Embryonic facial prominence (tissue), 1 donor: Measurements from ENCODE around the gene SLC25A5.
"Not testable (repeated sequence)": the region's sequence is repeated elsewhere in the genome, so short reads cannot be mapped to it uniquely, and the experiment has no call there.

Experiments
- DNase-seq: peaks from one replicate; pipeline ENCODE4 v3.0.0-alpha.2; 2016; ENCODE audit errors: extremely low spot score

The SLC25A5 gene

DNA sequence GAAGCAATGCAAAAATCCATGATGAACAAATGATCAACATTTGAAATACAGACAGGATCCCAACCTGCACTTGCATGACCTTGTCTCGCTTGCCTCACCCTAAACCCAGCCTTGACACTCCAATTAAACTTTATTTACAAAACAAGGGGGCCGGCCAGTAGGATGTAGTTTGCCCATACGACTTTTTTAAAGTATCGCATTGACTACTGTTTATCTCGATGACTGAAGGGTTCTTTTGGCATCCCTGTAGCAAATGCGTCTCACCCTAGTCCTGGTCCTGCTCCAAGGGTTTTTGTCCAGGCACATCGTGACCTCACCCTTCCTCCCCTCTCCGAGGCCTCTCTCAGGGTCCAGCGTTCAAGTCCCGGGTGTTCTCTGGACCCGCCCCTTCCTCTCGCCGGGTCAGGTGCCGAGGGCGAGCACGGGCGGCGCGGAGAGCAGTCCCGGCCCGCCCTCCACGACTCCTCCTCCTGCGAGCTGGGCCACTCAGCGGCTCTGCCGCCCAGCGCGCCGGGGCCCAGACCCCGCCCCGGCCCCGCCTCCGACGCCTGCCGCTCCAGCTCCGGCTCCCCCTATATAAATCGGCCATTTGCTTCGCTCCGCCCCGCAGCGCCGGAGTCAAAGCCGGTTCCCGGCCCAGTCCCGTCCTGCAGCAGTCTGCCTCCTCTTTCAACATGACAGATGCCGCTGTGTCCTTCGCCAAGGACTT is at the start of gene SLC25A5:
TSS of gene SLC25A5 (plus strand) at position 603 of the 709 bp plus-strand sequence. CDS start at position 675, 72 bp downstream.
- DNase-seq, result peak; percentile 44

DNA sequence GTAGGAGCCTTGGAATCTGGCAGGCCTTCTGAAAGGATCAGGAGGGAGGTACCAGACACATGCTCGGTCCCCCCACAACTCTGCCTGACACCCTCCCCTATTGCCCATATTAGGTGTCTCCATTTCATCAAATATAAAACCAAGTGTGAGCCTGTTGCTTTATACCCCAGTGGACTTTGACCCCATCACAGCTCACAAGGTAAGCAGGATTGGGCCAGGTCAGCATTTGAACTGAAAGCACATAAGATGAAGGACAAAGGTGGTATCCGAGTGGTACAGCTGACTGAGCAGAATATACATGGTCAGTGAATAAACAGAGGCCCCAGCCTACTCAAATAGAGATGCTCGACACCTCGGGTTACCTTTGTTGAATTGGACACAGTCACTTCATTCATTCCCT is 49.1 kb upstream of the SLC25A5 start:
- no peak for DNase-seq

DNA sequence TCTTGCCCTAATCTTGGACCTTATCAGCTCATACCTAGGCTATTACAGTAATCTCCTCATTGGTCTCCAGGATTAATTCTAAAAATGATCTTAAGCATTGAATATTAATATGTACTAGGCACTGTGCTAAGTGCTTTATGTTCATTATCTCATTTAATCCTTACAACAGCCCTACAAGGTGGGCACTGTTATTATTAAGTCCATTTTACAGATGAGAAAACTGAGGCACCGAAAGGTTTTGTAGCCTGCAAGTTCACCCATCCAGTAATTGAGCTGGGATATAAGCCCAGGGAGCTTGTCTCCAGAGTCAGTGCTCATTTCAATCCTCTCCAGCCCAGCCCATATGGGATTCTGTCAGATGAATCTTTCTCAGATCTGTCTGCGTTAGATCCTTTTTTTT is 48.3 kb upstream of the SLC25A5 start:
- DNase-seq, result no peak

DNA sequence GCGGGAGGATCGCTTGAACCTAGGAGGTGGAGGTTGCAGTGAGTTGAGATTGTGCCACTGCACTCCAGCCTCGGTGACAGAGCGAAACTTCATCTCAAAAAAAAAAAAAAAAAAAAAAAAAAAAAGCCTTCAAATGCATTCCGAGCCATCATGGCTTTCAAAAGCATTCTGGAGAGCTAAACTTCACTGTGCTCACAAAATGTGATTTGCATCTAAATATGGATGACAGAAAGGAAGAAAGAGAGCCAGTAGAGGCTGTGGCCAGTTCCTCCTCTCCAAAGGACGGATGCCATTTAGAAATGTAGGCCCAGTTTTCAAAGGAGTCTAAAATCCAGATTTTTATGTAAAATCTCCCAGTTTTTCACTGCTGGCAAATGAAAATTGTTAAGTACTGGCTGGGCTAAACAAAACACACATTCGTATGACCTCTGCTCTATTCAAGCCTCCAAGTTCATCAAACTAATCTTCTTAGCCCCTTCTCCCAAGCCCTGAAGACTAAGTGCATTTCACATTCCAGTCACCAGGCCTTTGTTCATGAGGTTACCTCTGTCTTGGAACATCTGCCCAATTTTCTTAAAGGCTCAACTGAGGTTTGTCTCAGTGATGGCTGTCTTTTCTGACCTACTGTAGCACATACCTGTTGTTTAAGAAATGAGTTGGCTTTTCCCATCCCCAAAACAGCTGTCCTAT is 47.1 kb upstream of the SLC25A5 start:
- DNase-seq, result no peak

DNA sequence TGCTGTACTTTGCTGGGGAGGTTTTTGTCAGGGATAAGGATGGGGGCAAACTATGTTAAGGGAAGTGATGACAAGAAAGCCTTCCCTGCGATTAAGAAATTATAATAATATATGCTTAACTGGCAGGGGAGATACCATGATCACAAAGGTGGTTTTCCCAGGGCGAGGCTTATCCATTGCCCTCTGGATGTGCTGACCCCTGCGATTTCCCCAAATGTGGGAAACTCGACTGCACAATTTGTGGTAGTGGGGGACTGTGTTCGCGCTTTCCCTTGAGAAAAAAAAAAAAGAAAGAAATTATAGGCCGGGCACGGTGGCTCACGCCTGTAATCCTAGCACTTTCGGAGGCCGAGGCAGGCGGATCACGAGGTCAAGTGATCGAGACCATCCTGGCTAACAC is 44.6 kb upstream of the SLC25A5 start:
- DNase-seq, result no peak

DNA sequence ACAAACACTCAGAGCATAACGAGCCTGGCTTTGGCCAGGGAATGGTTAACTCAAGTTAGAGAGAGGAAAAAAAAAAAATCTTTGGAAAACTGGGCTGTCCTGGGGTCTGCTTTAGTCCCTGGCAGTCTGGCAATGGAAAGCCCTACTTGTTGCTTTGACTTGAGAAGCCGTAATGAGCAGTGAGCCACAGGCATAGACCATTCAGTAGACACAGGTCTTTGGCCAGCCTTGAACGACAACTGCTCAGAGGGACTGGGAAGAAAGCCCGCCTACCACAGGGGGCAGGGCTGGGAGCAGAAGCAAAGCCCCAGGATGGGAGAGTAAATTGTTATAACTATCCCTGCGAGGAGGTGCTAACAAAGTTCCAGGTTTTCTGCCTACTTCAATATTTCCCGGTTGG is 43.2 kb upstream of the SLC25A5 start:
- DNase-seq, result no peak

DNA sequence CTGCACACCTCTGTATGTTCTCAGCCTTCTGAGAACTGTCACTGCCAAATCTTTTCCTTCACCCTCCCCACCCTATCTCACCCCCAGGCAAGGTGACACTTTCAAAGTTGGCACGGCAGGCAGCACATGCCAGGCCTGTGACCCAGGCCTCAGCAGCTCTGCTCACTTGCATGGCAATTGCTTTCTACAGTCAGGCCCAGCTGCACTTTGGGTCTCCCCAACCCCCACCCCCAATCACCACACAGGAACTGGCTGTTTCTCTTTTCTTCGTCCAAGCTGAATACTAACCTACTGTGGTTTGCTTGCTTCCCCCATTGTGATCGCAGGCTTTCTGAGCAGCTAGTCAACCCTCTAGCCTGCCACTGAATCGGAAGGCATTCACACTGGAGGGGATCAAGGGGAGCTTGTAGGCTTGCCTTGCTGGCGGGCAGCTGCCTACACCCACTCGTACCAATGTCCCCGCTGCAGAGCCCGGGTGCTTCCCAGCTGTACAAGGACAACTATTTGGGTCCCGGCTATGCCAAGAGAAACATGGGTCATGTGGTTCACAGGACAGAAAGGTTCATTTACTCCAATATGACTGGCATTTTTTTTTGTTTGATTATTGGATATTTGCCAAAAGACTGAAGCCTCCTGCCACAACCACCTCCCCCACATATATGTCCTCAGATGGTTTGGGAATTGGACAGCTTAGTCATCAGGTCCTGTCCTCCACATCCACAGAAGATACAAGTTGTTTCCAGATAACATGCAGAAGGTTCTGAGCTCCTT is 41.0 kb upstream of the SLC25A5 start:
- no peak for DNase-seq

DNA sequence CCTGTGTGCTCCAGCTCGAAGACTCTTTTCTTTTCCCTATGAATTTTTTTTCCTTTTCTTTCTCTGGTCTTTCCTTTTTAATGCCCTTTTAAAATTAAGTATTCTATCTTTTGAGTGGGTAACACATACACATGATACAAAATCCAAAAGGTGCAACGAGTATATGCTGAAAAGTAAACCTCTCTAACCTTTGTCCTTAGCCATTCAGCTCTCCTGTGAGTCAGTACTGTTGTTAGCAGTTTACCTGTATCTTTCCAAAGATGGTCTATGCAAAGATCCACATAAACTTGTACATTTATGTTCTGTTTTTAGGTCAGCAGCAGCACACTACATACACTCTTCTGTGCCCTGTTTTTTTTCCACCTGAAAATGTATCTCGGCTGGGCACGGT is 40.5 kb upstream of the SLC25A5 start:
- DNase-seq, result no peak

DNA sequence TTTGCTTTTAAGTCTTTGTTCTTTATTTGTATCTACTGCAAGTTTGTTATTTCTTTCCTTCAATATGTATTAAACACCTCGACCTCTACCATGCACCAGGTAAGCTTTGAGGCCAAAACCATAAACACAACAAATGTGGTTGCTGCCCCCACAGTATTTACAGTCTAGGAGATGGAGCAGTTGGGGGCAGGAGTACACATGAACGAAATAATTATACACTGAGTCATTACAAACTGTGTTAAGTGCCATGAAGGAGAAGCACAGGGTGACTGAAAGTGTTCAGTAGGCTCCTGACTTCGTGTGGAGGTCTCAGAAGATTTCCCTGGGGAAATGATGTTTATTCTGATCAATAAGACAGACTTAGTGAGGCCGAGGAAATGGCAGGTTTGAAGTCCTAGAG is 38.8 kb upstream of the SLC25A5 start:
- DNase-seq, result no peak

DNA sequence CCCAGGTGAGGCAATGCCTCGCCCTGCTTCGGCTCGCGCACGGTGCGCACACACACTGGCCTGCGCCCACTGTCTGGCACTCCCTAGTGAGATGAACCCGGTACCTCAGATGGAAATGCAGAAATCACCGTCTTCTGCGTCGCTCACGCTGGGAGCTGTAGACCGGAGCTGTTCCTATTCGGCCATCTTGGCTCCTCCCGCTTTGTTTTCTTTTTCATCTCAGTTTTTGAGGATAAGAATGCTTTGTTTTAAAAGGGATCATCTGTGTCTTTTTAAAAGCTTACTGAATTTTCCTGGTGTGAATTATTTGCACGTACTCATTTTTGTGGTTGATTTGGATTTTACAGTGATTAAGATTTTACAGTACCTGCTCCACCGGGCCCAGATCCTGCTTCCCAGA is 26.9 kb upstream of the SLC25A5 start:
- DNase-seq, result not testable (repeated sequence)

DNA sequence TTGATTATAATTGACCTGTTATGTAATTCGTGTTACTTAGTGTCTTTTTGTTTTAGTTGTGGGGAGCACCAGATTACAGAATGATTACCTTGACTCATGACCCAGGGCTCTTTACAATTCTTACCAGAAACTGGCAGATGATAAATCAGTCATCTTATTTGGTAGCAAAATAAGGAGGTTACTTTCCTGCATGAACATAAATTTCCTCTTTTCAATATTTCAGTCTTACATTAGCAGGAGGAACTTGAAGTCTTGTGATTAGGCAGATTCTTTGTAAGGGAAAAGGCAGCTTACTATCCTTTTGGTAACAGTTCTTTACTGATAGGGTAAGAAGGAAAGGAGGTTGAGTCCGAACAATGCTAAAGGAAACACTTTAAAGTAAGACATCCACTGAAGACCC is 26.0 kb upstream of the SLC25A5 start:
- DNase-seq, result no peak

DNA sequence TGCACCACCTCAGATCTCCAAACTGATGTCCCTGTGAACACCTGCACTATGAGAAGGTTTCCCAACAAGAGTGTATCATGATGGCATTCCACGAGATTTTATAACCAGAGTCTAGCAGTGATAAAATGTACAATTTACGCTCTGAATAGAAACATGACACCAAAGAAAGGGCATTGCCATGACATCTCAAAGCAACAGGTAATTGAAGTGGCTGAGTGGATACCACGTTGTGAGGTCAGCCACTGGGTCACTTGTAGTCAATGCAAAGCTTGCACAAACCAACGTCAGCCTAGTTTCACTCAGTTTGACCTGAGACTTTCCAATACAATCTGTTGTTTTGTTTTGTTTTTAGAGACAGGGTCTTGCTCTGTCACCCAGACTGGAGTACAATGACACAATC is 15.0 kb upstream of the SLC25A5 start:
- DNase-seq, result no peak

DNA sequence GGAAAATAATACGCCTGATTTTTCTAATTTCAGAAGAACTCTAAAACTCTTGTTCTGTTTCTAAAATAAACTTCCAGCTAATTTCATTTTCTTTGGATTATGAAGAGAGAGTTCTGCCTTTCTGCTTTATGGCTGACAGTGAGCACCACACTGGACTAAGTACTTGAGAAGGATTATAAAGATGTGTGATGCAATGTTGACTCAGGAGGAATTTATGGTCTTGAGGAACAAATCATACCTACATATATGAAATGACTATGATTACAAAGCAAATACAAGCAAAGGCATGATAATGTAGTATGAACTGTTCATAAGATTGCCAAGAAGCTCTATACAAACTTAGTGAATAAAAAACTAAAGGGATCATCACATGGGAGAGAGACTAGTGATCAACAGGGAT is 13.0 kb upstream of the SLC25A5 start:
- DNase-seq, result no peak

DNA sequence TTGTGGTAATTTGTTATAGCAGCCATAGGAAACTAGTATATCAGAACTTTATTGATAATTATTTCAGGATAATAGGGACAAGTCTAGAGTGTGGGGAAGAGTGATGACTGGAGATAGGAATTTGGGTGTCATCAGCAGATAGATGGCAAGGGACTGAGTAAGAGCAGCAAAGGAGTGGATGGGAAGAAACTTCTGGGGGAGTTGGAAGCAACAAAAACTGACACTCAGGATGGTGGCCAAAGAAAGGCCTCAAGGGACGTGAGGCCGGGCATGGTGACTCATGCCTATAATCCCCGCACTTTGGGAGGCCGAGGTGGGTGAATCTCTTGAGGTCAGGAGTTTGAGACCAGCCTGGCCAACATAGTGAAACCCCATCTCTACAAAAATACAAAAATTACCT is 9.1 kb upstream of the SLC25A5 start:
- DNase-seq, result no peak

DNA sequence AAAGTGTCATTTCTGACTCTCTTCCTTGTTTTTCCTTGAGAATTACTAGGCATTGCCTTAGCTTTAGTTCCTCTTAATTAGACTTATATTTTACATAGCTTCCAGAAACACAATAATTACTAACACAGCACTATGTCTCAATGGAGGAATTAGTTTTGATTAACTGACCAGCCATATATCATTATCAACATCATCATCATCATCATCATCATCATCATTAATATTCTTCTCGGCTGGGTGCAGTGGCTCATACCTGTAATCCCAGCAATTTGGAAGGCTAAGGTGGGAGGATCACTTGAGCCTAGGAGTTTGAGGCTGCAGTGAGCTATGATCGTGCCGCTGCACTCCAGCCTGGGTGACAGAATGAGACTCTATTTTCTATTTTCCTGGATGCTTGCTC is 2.7 kb upstream of the SLC25A5 start:
- DNase-seq, result no peak

DNA sequence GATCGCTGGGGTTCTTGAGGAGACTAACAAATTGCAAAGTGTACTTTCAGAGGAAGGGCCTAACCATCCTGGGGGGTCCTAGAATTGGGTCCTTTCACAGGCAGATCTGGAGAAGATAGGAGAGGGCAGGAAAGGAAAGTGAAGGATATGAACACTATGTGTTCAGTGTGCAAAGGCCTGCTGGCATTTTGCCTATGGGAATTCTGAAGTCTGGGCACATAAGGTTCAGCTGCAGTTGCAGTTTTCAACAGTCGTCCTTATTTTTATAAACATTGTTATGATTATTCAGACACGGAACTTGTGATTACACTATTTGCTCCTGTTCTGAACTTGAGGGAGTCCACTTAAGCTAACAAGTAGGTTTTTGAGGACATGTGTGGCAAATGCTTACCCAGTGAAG is 1.3 kb upstream of the SLC25A5 start:
- no peak for DNase-seq

DNA sequence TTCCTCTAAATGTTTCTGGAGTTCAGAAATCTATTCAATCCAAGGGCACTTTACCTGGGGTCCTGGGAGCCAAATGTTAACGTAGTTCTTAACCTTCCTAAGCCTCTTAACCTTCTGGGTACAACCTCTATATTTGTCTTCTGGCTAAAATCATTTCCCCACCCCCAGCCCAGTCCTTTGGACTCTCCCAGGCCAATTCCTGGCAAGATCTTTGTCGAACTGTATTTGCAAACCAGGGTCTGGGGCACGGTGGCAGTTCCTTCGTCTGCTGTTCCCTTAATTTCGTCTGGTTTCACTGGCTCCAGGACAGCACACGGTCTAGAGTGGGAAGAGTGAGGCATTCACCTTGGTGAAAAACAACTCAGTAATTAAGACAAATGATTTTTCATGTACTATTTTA is 811 bp upstream of the SLC25A5 start:
- DNase-seq, result no peak

DNA sequence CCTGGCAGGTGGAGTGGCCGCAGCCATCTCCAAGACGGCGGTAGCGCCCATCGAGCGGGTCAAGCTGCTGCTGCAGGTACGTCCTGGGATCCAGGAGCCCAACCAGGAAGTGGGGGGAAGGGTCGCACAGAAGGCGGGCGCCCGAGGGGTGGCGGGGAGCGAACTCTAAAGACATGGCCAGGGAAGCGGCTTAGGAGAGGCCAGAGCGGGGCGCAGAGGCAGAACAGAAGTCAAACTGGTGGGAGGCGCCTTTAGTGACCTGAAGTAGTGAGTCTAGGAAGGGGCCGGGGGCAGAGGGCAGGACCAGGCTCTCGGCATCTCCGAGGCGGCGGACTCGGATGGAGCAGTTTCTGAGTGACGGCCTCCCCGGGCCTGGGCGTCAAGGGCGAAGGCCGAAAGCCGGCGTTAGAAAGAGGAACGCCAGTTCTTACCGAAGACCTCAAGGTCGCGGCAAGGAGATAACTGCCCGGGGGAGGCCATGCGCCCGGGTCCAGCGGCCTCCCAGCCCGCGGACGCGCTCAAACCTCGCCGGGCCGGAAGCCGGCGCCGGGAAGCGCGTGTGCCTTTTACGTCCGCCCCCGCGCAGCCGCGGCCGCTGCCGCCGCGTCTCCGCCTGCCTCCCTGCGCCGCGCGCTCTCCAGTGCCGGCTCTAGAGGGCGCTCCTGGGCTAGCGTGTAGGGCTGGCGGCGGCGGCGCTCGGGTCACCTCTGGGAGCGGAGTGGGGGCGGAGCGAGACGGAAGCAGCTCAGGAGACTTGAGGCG is 488 bp downstream of the SLC25A5 start:
- peak; percentile 29 for DNase-seq

DNA sequence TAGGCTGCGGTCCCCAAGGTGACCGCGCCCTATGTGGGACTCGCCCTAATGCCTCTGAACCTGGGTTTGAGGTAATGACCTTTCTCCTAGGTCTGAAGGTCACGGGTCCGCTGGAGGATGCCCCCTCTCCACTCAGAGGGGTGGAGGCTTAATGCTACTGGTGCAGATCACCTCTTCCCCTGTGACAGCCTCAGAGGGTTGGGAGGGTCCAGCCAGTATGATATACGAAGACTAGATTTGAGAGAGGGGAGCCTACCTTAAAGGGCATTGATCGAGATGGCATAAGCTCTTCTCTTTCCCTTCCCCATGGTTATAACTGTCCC is 1.0 kb downstream of the SLC25A5 start:
- no peak for DNase-seq

DNA sequence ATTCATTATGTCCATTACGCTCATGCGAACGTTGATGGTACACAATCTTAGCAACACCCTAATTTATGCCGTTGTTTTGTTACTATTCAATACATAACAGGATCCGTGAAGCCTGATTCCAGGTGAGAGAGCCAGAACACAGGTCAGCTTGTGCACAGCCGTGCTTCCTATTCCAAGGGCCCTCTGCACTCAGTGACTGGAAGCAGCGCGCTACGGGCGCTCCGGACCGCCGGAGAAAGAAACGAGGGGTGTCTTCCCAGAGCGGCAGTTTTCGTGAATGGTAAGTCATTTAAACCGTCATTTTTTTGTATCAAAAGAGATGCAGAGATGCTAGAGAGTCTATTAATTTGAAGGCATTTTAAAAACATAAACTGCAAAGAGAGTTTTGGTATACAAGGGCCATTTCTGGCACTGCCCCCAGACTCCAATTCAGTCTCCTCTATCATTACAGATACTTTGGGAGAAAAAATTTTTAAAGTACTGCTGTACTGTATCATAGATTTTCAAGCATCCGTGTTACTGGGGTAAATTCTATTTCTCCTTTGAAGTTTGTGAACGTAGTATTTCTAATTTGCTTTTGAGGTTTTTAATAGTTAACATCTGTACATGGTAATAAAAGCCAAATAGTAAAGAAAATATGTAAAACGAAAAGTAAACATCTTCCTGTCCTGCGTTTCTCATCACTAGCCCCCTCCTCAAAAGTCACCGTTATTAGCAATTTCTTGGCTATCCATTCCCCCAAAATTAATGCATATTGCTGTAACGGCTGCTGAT is 6.6 kb downstream of the SLC25A5 start:
- no peak for DNase-seq

DNA sequence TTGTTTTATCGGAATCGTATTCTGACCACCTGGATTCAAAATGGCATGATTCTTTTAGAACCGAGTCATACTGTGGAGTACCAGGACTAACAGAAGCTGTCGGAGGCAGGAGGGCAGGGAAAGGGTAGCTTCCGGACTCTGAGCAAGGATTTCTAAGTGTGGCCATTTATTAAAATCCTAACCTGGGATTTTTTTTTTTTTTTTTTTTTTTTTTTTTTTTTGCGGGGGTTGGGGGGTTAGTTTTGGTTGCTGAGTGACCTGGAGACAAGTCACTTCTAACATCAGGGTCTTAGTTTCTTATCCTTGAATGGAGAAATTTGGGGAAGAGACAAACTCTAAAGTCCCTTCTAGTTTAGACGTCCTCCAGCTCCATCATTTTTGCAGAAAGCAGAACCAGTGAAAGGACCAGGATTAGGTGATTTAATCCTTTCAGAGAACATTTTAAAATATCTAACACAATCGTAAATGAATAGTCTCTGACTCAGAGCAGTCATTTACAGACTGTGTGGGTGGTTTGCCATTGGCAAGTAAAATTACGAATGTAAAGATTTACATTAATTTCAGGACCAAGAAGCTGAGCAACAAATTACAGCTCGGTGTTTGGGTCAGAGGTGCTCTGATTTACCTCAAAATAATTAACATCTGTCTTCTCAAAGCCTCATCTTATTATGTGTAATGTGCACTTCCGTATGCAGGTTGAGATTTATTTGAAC is 7.3 kb downstream of the SLC25A5 start:
- DNase-seq, result no peak
